GM18505 (cell line): ENCODE measurements around the gene HPS4.

Source experiments
- ATAC-seq: cut with Tn5 transposase; IDR thresholded peaks from one replicate; pipeline ENCODE4 v1.9.1; 2021; ENCODE audit not compliant: unreplicated experiment
- POLR2A ChIP-seq: IDR thresholded peaks from 4 replicates; pipeline ENCODE4 v1.6.1; 2011; ENCODE audit warnings: borderline replicate concordance; ENCODE audit not compliant: insufficient read depth, insufficient read length; ENCODE audit errors: extremely low read depth

HPS4 gene

GRCh38 chr22:26474682-26475081, 8.9 kb downstream of the HPS4 start:
- no peak for TF ChIP-seq POLR2A
- no peak for ATAC-seq

GRCh38 chr22:26471522-26471921, 12.1 kb downstream of the HPS4 start:
- TF ChIP-seq POLR2A = no peak
- ATAC-seq = no peak

GRCh38 chr22:26470807-26471206, 12.8 kb downstream of the HPS4 start:
- ATAC-seq = no peak
- no peak for TF ChIP-seq POLR2A

DNA sequence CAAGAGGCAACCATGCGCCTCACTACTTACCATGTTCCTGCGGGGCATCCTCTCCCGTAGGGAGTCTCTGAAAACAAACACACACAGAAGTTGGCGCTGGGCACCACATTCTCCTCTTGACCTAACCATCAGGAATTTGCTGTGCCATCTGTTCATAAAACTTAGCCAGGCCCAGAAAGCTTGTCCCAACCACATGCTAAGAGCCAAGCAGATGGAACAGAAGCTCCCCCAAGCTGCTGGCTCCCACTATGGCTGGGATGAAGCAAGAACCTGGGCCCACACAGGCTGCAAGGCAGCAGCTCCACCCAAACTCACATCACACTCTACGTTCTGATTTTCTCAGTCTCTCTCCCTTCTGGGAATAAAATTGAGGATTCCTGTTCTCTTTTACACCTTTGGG, 17.4 kb downstream of the HPS4 start:
- ATAC-seq = no peak
- TF ChIP-seq POLR2A = no peak

DNA sequence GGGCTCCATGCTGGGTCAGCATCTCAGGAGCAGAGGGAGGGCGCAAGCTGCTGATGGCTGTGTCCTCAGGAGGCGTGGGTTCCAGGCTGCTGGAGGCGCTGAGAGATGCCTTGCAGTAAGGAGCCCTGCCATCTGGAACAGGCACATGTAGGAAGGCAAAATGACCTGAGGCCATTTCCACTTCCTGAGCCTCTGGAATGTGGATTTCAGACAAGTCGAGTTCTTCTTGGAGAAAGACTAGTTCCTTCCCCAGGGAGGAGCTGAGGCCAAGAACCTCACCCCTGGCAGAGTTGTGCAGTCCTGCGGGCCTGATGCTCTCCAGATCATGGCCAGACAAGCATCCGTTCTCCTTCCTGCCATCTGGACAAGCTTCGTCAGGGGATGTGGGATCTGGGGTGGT, 19.3 kb downstream of the HPS4 start:
- no peak for TF ChIP-seq POLR2A
- no peak for ATAC-seq

DNA sequence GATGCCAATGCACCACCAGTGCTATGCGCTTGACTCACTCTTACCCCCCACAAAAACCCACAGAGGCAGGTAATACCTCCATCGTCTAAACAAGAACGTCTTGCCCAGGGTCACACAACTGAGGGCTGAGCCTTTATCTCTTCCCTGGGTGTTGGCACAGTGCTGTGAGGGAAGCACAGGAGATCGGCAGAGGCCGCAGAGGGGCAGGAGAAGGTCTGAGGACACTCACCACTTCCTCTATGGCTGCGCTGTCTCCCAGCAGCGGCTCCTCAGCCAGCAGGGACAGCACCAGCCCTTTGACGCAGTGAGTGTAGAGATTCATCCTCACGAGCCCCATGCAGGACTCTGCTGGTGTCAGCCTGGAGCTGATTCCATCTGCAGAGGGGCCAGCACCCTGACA, 19.9 kb downstream of the HPS4 start:
- no peak for TF ChIP-seq POLR2A
- ATAC-seq = no peak

DNA sequence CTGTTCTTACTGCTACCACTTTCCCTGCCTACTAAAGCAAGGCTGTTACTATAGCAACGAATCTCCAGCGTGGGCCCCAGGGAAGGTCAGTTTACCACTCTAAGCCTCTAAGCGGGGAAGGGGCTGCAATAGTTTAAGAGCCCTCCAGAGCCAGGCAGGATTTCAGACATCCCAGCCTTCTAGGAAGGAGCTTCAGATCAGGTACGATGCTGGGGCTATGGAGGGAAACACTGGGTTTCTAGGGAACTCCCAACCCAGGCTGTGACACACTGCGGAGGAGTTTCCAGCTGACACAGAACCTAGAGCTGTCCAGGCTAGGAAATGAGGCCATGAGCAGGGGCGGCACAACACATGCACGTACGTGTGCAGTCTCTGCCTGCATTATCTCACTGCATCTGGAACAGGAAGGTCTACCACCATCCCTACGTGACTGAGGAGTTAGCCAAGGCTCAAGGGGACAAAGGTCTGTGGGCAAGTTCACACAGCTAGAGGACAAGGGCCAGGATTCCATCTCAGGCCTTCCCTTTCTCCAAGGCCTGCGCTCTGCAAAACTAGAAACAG, 20.4 kb downstream of the HPS4 start:
- no peak for ATAC-seq
- no peak for TF ChIP-seq POLR2A

GRCh38 chr22:26462641-26463040, 20.9 kb downstream of the HPS4 start:
- TF ChIP-seq POLR2A = no peak

DNA sequence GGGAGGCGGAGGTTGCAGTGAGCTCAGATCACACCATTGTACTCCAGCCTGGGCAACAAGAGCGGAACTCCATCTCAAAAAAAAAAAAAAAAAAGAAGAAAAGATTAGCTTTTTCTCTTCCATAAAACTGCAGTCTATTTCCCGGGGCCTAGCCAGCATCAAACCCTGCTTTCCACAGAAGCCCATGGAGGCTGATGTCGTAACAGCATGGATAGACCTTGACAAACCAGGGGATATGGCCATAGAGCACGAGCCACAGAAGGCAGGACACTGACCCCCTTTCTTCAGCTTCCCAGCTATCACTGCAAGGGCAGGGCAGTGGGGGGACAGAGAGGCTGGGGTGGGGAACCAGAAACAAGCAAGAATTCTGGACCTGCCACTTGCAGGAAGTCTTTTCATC, 21.5 kb downstream of the HPS4 start:
- ATAC-seq = no peak

More at GRCh38 chr22:26462641-26463040, 20.9 kb downstream of the HPS4 start:
- no peak for ATAC-seq

DNA sequence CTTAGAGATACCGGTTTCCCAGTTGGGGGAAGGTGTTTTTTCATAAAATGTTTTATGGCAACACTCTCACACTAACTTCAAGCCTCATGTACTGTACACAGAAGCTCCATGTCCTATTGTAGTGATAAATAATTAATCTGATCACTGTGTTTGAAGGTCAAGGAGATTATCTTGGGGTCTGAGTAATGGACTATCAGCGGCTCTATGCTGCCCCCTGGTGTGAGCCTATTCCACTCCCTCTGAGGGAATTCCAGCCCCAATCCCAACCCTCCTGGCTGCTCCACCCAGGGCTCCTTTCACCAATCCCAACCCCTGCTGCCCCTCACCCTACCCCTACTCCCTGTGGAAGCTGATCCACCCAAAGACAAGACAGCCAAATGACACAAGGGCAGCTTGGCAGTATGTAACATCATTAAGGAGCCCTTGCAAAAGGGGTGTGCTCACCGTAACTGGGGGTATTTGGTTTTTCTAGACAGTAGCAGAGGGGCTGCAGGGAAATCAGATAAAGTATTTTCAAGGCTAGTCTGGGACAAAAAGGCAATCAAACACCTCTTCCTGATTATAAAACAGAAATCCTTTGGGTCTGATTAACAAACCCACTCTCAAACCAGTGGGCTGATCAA, 22.3 kb downstream of the HPS4 start:
- no peak for ATAC-seq
- no peak for TF ChIP-seq POLR2A

More for the DNA sequence above, 21.5 kb downstream of the HPS4 start:
- no peak for TF ChIP-seq POLR2A

DNA sequence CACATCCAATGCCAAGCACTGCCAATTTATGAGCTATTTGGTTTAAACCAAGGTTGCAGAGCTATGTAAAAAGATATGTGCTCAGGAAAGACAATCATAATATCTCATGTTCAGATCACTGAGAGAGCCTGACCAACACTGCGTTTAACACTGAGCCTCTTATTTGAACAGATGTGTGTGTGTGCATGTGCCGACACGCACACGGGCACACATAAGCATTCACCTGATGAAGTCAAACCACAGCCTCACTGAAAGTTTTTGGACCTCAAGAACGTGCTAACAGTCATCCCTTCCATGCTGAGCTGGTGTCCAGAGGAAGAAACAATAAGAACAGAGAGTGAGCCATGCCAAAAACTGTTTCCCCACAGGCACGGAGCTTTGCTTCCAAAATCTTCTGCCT, 23.4 kb downstream of the HPS4 start:
- TF ChIP-seq POLR2A = no peak
- no peak for ATAC-seq

DNA sequence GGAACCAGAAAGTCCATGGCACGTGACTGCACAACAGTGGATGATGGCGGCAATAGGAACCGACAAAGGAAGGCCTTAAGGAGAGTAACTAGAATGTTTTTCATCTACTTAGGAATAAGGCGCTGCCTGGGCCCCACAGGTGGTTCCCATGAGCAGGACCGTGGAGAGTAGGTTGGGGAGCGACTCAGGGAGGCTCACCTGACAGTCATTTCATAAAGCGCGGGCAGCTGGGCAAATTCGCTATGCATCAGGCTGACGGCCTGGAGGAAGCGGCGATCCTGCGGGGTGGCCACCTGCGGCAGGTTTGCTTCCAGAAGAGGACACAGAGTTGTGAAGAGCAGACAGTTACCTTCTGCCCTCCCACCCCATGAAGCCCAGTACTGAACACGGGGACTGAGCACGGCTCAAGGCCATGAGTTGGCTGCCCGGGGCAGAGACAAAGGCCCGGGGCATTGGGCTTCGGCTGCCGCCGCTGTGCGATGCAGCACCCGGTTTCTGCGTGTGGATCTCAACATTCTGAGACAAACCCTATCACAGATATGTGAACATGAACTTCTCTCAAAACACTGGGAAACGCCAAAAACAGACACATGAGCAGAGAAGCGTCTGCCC, 25.8 kb downstream of the HPS4 start:
- no peak for ATAC-seq
- TF ChIP-seq POLR2A = no peak

- no peak for ATAC-seq
- TF ChIP-seq POLR2A = no peak
Measured at GRCh38 chr22:26453812-26454500, 29.6 kb downstream of the HPS4 start.

GRCh38 chr22:26453216-26453615, 30.4 kb downstream of the HPS4 start:
- TF ChIP-seq POLR2A = no peak
- no peak for ATAC-seq
